SKM-1 treated with dmso at 0.1 percent for 144 hours (cell line): ENCODE measurements around the gene ENDOU.

Experiments used
- DNase-seq: peaks from one replicate; lab custom pipeline; 2025; ENCODE audit not compliant: unreplicated experiment; lab: John Stamatoyannopoulos, UW

The ENDOU gene

GRCh38 chr12:47725091-47725772 is at the start of gene ENDOU:
Gene ENDOU, minus strand, starts transcription at chr12:47725490. Its CDS starts 77 bp downstream, at chr12:47725413.
- no peak for DNase-seq

GRCh38 chr12:47774663-47775062 is 49.4 kb upstream of the ENDOU start:
- DNase-seq: no peak

GRCh38 chr12:47773858-47774580 is 48.7 kb upstream of the ENDOU start:
- no peak for DNase-seq

- DNase-seq: no peak
Measured at GRCh38 chr12:47773062-47773857, 48.0 kb upstream of the ENDOU start, which contains the start of gene SLC48A1. Gene SLC48A1, plus strand, starts transcription at chr12:47773238. Its CDS starts 67 bp downstream, at chr12:47773305.

- no peak for DNase-seq
Measured at GRCh38 chr12:47772738-47773061, 47.4 kb upstream of the ENDOU start.

- DNase-seq: no peak
Measured at GRCh38 chr12:47772094-47772660, 46.9 kb upstream of the ENDOU start.

- DNase-seq: no peak
Measured at GRCh38 chr12:47771304-47771703, 46.0 kb upstream of the ENDOU start.

- DNase-seq: peak; percentile 40
Measured at GRCh38 chr12:47770086-47770726, 44.9 kb upstream of the ENDOU start.

GRCh38 chr12:47769234-47770085 is 44.2 kb upstream of the ENDOU start:
- DNase-seq: no peak

GRCh38 chr12:47768323-47768811 is 43.1 kb upstream of the ENDOU start:
- DNase-seq: no peak

- DNase-seq: peak; percentile 30
Measured at GRCh38 chr12:47767216-47767724, 42.0 kb upstream of the ENDOU start.

GRCh38 chr12:47766502-47767215 is 41.4 kb upstream of the ENDOU start:
- DNase-seq: no peak

GRCh38 chr12:47763481-47764346 is 38.4 kb upstream of the ENDOU start:
- no peak for DNase-seq

- DNase-seq: no peak
Measured at GRCh38 chr12:47762850-47763465, 37.7 kb upstream of the ENDOU start.

- peak; percentile 63 for DNase-seq
Measured at GRCh38 chr12:47758834-47759690, 33.8 kb upstream of the ENDOU start, which contains the start of gene RAPGEF3. Gene RAPGEF3, minus strand, starts transcription at chr12:47758880. Its CDS starts 324 bp downstream, at chr12:47758556.

- no peak for DNase-seq
Measured at GRCh38 chr12:47758584-47758833, 33.2 kb upstream of the ENDOU start.
